A673 (cell line): ENCODE data around the gene TDO2. TPM values are rescaled to one million over a fixed set of nuclear protein-coding genes. Genes with fewer than 3 reads are reported as not detected.

Source experiments
- Bru-seq: library from RNA; stranded (reverse); fragments of 400-500 nt; gene quantifications from one replicate; lab custom pipeline; 2021; lab: Mats Ljungman, UMichigan
- BruChase-seq, 2 experiments: library from RNA; stranded (reverse); fragments of 400-500 nt; gene quantifications; one replicate each; lab custom pipeline; 2021; lab: Mats Ljungman, UMichigan
- BruUV-seq: library from RNA; stranded (reverse); fragments of 400-500 nt; replicated peaks from 2 replicates; lab custom pipeline; 2021; lab: Mats Ljungman, UMichigan
- CTCF ChIA-PET: fragments of 300-600 bp; sonication (Branson Sonifier 250); formaldehyde crosslinking; loops from one replicate; lab custom pipeline; 2022; ENCODE audit warnings: antibody characterized with exemption; lab: Charles Lee
- POLR2A ChIA-PET: fragments of 300-600 bp; sonication (Branson Sonifier 250); formaldehyde crosslinking; loops from one replicate; lab custom pipeline; 2022; ENCODE audit warnings: antibody characterized with exemption; ENCODE audit not compliant: low non-redundant PET; lab: Charles Lee
- DNase-seq: peaks from one replicate; pipeline ENCODE4 v3.0.0-alpha.2; 2015; ENCODE audit warnings: low spot score
- H3K27ac ChIP-seq: fragments of 200-600 bp; sonication (generic); 2 replicates; pipeline ENCODE4 v1.5.1; 2016; ENCODE audit warnings: mixed run types, low read depth, mild to moderate bottlenecking, mixed read lengths, antibody characterized with exemption, low read length; ENCODE audit not compliant: poor library complexity, severe bottlenecking
- H3K27me3 ChIP-seq: fragments of 200-600 bp; sonication (generic); replicated peaks from 2 replicates; pipeline ENCODE4 v1.6.1; 2017; ENCODE audit warnings: mixed run types, low read depth, mild to moderate bottlenecking, mixed read lengths, antibody characterized with exemption, low read length; ENCODE audit not compliant: insufficient read depth, poor library complexity
- H3K36me3 ChIP-seq: fragments of 200-600 bp; sonication (generic); 2 replicates; pipeline ENCODE4 v1.6.1; 2016; ENCODE audit warnings: mixed run types, mild to moderate bottlenecking, mixed read lengths, antibody characterized with exemption, low read length; ENCODE audit not compliant: insufficient read depth, poor library complexity, severe bottlenecking
- H3K4me1 ChIP-seq: fragments of 200-600 bp; sonication (generic); 2 replicates; pipeline ENCODE4 v1.6.1; 2017; ENCODE audit warnings: mixed run types, mild to moderate bottlenecking, mixed read lengths, antibody characterized with exemption, low read length; ENCODE audit not compliant: insufficient read depth, poor library complexity, severe bottlenecking
- H3K4me3 ChIP-seq: fragments of 200-600 bp; sonication (generic); 2 replicates; pipeline ENCODE4 v1.5.1; 2016; ENCODE audit warnings: low read depth, mixed run types, mild to moderate bottlenecking, mixed read lengths, low read length; ENCODE audit not compliant: poor library complexity, severe bottlenecking
- H3K9me3 ChIP-seq: fragments of 200-600 bp; sonication (generic); 2 replicates; pipeline ENCODE4 v1.6.1; 2016; ENCODE audit warnings: mixed run types, low read depth, mild to moderate bottlenecking, mixed read lengths, antibody characterized with exemption, low read length; ENCODE audit not compliant: poor library complexity, severe bottlenecking
- EZH2 ChIP-seq: fragments of 200-600 bp; sonication (generic); IDR thresholded peaks from 2 replicates; pipeline ENCODE4 v1.6.1; 2017; ENCODE audit warnings: borderline replicate concordance, low read depth, mild to moderate bottlenecking, mixed read lengths, antibody characterized with exemption, low read length; ENCODE audit not compliant: poor library complexity, severe bottlenecking
- intact Hi-C: fragments of 100-400 bp; cut with micrococcal nuclease; formaldehyde crosslinking; loops from one replicate; pipeline ENCODE4 v1.10.0; 2022; ENCODE audit not compliant: unreplicated experiment
- long read RNA-seq: library from polyadenylated mRNA; stranded (forward); transcript quantifications from one replicate; pipeline ENCODE4 v2.0.0, GENCODE V29; 2022
- total RNA-seq: library from RNA; stranded (reverse); gene quantifications from 2 replicates; pipeline ENCODE4 v1.2.3, GENCODE V29; 2021
- TF ChIP-seq, protein P1 (sequence below): fragments of 300-800, 200-600 bp; sonication (generic); conservative IDR thresholded peaks from 2 replicates; pipeline ENCODE4 v1.5.1; 2017; ENCODE audit warnings: low read depth, mild to moderate bottlenecking, antibody characterized with exemption, low read length, moderate library complexity, mixed read lengths

Gene TDO2
- total RNA-seq (0.70 and 1.0 TPM in 2 replicates), Bru-seq, nascent RNA (percentile 22 among the genes with signal in this experiment), BruChase-seq, experiment 1, labeled RNA remaining after a 2-hour chase (percentile 18 among the genes with signal in this experiment), BruChase-seq, experiment 2, labeled RNA remaining after a 6-hour chase (percentile 12 among the genes with signal in this experiment)
- long read RNA-seq, transcript TDO2-208 (12 exons, 1,701 nt), result major isoform, 6 of 6 reads
- long read RNA-seq, partial matches to known transcripts, result 0 of 6 reads
- long read RNA-seq, other reads (novel, unspliced or antisense), result 0 of 6 reads

DNA sequence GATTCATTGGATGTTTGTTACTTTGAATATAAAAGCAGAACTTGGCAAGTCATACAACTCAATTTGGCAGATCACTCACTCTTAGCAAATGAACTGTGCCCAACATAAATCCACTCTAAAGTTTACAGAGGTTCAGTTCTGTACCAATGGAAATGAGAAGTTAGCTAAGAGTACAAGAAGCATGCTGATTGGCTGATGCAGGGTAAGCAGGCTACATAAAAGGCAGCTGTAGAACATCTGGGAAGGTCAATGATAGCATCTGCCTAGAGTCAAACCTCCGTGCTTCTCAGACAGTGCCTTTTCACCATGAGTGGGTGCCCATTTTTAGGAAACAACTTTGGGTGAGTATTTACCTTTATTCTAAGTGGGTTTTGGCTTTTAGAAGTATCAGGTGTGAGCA is at the start of gene TDO2:
TSS of gene TDO2 (plus strand) at position 244 of the 400 bp plus-strand sequence. CDS start at position 307, 63 bp downstream.
- CTCF ChIA-PET, result no interaction called here
- intact Hi-C loops, result no loop called here

DNA sequence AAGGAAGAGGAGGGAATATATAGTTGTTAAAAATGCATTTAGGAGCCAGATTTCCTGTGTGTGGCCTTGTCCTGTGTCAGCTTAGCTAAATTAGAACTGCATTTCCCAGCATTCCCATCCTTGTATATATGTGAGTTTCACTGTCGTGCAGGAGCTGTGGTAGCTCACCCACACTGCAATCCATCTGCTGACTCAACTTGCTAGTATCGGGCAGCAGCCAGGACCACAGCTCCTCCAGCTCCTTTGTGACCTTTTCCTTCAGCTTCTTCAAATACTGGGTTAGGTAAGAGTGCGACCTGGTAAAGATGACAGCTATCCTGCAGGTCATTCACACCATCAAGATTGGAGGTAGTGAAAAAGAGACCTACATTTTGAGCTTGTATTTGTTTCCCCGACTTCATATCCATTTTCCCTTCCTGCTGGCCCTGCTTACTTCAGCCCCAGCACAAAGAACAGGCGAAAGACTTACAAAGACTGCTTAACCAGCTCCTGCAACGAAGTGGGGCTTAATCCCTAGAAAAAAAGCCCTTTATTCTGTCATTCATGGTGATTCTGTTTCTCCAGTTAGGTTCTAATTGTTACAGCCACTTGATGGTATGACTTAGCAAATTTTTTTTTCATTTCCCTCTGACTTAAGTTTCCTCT is 48.8 kb upstream of the TDO2 start:
- no peak for TF ChIP-seq EZH2
- TF ChIP-seq, protein P1, sequence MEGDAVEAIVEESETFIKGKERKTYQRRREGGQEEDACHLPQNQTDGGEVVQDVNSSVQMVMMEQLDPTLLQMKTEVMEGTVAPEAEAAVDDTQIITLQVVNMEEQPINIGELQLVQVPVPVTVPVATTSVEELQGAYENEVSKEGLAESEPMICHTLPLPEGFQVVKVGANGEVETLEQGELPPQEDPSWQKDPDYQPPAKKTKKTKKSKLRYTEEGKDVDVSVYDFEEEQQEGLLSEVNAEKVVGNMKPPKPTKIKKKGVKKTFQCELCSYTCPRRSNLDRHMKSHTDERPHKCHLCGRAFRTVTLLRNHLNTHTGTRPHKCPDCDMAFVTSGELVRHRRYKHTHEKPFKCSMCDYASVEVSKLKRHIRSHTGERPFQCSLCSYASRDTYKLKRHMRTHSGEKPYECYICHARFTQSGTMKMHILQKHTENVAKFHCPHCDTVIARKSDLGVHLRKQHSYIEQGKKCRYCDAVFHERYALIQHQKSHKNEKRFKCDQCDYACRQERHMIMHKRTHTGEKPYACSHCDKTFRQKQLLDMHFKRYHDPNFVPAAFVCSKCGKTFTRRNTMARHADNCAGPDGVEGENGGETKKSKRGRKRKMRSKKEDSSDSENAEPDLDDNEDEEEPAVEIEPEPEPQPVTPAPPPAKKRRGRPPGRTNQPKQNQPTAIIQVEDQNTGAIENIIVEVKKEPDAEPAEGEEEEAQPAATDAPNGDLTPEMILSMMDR, result no peak
- Histone ChIP-seq H3K36me3 (no peaks in the 10 kb centered on the region), H3K4me1 (no peaks in the 10 kb centered on the region), H3K27me3 (no peaks in the 10 kb centered on the region), H3K9me3 (no peaks in the 10 kb centered on the region), H3K4me3 (no peak overlapping the region), H3K27ac (no peak overlapping the region)
- BruUV-seq, result TSS peak; percentile 74
- DNase-seq, result peak; percentile 4
- POLR2A ChIA-PET, result no interaction called here
- intact Hi-C loops, result no loop called here
- CTCF ChIA-PET, result no interaction called here

More for the DNA sequence above, at the start of gene TDO2:
- Histone ChIP-seq H3K9me3 (no peaks in the 10 kb centered on the region), H3K4me3 (no peak within 1 kb of the TSS), H3K36me3 (no peaks in the 10 kb centered on the region), H3K4me1 (peaks cover 10% of the 10 kb centered on the region), H3K27me3 (no peaks in the 10 kb centered on the region), H3K27ac (no peak within 1 kb of the TSS)
- POLR2A ChIA-PET, result no interaction called here
- no peak for DNase-seq
- BruUV-seq, result no TSS peak
- TF ChIP-seq, protein P1, result no peak
- no peak for TF ChIP-seq EZH2

DNA sequence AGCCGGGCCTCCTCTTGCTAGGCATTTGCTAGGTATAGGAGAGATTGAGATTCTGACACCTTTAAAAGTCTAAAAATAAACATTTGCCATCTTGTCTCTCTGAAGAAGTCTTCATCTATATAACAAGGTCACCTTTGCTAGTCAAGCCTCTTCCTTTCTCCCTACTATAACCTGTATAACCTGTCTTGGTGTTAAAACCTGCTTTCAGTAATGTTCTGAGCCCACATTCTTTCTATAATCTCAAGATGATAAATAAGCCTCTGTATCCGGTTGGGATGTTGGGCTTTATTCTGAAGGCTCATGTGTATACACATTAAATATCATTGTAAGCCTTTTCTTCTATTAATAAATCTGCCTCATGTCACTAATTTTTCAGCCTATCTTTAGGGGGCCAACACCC is 47.6 kb upstream of the TDO2 start:
- CTCF ChIA-PET, result no interaction called here
- POLR2A ChIA-PET, result no interaction called here

More for the DNA sequence above, 47.6 kb upstream of the TDO2 start:
- no peak overlapping the region for H3K4me3 ChIP-seq
- H3K9me3 ChIP-seq, result no peaks in the 10 kb centered on the region
- no TSS peak for BruUV-seq
- H3K4me1 ChIP-seq, result no peaks in the 10 kb centered on the region
- no peaks in the 10 kb centered on the region for H3K27me3 ChIP-seq
- intact Hi-C loops, result no loop called here
- H3K27ac ChIP-seq, result no peak overlapping the region
- H3K36me3 ChIP-seq, result no peaks in the 10 kb centered on the region
- TF ChIP-seq, protein P1, result no peak
- TF ChIP-seq EZH2, result no peak
- DNase-seq, result no peak
